ENCODE results near the gene DNMT3A. TPM values are rescaled to one million over a fixed set of nuclear protein-coding genes. Genes with fewer than 3 reads are reported as not detected.

The DNMT3A gene
- total RNA-seq, 1 donor from 2014 or later = 29.5 TPM

GRCh38 chr2:25373269-25373981, 31.7 kb upstream of the DNMT3A start:
- DNase-seq (ENCODE audit: low read depth) = no peak

DNA sequence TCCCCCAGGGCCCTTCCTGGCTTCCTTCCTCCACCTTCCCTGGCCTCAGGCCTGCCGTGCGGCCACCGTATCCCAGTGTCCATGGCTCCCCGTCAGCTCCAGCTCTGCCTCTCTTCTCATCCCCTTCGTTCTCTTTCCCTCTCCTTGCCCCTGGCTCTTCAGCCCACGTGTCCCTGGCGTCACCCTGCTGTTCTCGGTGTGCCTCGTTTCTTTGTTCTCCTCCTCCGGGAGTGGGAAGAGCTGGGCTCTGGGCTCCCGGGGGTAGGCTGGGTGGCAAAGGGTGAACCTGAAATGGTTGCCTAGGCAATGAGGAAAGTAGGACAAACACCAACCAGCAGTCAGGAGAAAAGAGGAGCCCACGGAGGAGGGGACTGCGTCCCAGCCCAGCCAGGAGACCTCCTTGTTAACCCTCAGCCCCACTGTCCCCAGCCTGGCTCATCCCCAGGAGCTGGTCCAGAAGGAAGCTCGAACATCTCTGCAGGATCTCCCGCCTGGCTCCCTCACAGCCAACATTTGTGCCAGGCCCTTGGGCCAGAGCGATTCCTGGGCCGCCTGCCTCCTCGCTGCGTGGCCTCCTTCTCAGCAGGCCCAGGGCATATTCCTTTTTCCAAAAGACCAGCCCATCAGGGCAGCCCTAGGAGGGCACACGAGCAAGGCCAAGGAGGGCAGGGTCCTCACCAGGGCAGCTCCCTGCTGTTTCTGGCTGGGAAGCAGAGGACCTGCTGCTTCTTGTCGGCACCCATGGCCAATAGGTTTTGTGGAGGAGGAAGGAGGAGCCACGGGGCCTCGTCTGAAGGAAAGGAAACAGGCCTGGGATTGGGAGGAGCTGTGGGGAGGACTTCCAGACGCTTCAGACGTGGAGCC, 30.9 kb upstream of the DNMT3A start:
- no peak for DNase-seq (ENCODE audit: low read depth)

DNA sequence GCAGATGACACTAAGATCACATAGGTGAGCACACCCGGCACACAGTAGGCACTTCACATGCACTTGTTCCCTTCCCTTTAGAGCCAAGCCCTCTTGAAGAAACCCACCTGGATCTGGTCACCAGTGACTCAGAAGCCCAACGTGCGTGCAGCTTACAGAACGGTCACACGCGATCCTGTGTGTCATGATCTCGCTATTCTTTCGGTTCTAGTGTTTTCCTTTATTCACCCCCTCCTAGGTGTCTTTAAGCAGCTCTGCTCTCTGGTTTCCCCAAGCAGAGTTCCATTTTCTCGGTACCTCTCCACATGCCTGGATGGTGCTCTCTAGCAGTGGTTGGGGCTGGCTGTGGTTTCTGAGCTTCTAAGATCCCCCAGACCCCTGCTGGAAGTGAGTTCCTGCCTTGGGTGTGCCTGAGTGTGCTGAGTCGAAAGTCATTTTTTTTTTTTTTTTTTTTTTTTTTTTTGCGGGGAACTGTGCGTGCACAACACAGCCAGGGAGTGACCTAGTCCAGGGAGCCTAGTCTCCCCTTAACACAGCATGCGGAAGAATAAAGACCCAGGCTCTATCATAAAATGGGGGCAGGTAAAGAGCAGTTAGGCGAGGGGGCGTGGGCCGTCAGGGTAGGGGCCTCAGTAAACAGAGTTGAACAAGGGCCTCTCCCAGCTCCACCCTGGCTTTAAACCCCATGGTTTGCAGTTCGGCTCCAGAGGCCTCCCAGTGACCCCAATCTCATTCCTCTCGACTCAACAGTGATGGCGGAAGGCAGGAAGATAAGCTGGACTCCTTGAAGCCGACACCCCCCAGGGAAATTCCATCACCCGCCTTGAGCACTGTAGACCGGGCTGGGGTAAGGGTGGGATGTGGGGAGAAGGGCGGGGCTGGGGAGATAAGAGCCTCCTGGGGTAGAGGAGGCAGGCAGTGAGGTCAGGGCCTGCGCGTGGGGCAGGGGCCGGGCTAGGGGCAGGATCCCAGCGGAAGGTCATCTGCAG, 29.8 kb upstream of the DNMT3A start:
- DNase-seq (ENCODE audit: low read depth) = no peak

GRCh38 chr2:25369876-25370275, 28.2 kb upstream of the DNMT3A start:
- DNase-seq (ENCODE audit: low read depth) = no peak

DNA sequence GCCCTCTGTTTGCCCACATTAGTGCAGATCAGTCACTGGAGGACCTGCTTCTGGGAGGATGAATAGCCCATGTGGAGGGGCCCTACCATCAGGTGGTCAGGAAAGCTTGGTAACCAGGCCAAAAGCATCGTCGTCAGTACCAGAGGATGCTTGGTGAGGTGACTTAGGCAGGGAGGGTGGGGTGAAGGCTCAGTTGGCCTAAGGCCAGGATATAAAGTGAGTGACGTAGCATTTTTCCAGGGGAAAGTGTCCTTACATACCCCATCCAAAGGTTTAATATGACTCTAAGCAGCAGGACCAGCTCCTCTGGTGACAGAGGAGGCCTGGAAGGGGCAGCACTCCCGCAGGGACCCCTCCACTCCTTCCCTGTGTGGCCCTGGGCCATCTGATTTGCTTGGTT, 27.7 kb upstream of the DNMT3A start:
- no peak for DNase-seq (ENCODE audit: low read depth)

DNA sequence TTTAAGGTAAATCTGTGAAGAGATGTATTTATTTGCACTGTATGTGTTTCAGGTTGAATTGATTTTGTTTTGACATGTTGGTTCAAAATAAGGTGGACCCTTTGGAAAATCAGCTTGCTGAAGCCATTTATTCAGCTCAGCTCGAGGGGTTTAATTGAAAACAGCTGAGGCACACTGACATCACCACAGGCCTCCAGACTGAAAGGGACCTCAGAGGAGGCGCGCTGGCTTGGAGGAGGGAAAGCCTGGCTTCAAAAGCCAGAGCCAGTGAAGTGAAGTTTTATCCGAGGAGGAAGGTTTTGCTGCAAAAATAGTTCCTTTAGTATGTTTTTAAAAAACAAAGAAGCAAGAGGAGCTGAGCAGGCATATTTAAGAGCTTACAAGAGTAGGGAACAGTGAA, 26.9 kb upstream of the DNMT3A start:
- DNase-seq (ENCODE audit: low read depth) = no peak

- no peak for DNase-seq (ENCODE audit: low read depth)
Measured at GRCh38 chr2:25367296-25367695, 25.6 kb upstream of the DNMT3A start.

- DNase-seq (ENCODE audit: low read depth) = no peak
Measured at GRCh38 chr2:25366629-25367028, 24.9 kb upstream of the DNMT3A start.

GRCh38 chr2:25365241-25365640, 23.5 kb upstream of the DNMT3A start:
- peak; percentile 59 for DNase-seq (ENCODE audit: low read depth)

GRCh38 chr2:25363733-25364132, 22.0 kb upstream of the DNMT3A start:
- no peak for DNase-seq (ENCODE audit: low read depth)

GRCh38 chr2:25362434-25363145, 20.9 kb upstream of the DNMT3A start:
- DNase-seq (ENCODE audit: low read depth) = no peak

DNA sequence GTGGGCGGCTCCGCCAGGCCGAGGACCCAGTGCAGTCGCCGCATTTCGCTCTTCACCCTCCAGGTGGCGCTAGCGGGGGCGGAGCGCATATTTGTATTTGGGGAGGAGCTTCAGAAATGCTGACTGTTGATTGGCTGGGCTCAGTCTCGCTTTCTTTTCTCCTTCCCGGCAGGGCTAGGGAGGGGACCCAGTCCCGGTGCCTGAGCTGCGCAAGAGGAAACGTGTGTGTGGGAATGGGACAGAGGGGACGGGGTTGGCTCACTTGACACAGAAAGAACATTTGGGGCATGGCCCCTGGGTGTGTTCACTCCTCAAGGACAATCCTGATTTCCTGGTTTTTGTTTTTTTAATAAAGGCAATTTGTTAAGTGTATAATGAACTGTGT, 20.3 kb upstream of the DNMT3A start:
- peak; percentile 83 for DNase-seq (ENCODE audit: low read depth)

DNA sequence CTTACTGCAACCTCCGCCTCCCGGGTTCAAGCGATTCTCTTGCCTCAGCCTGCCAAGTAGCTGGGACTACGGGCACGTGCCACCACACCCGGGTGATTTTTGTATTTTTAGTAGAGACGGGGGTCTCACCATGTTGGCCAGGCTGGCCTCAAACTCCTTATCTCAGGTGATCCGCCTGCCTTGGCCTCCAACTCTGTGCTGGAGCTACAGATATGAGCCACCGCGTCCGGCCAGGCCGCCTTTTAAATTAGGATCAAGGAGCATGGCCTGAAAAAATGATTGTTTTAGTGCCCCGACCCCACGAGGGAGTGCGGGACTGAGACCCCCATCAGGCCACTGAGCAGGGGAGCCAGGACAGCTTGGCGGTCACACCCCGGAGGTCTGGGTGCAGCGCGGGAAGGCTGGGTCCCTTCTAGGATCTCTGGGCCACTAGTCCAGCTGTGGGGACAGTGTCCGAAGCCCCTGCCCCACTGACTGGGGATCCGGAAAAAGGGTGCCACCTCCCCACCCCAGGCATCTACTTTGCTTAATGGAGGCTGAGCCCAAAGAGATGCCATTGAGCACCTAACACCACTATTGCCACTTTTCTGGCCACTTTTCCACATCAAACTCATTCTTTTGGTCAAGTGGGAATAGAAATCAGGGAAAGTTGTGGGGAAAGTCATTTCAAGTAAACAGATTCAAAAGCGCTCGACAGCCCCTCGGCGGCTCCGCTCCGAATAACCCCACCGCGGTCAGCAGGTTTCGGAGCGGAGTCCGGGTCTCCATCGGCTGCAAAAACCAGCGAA, 19.7 kb upstream of the DNMT3A start:
- no peak for DNase-seq (ENCODE audit: low read depth)

GRCh38 chr2:25358836-25359235, 17.1 kb upstream of the DNMT3A start:
- no peak for DNase-seq (ENCODE audit: low read depth)

DNA sequence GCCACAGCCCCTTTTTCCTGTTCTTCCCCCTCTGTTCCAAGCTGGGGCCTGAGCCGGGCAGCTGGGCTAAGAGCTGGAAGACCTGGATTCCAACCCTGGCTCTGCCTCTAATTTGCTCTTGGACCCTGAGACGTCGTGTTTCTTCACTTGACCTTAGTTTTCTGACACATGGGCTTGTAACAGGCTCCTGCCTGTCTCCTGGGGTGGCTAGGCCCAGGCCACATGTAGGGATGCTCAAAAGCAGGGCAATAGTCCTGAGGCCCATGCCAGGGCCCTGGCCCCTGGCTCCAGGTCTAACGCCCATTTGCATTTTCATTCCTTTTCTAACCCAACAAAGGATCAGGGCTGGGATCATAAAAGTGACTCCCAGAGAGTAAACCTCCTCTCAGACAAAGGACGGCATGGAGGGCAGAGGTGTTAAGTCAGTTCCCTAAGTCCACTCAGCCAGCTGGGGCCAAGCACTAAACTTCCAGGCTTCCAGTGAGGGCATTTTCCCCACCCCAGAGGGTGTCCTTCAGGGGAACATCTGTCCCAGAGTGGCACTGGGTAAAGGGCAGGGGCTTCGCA, 16.6 kb upstream of the DNMT3A start:
- DNase-seq (ENCODE audit: low read depth) = no peak

- DNase-seq (ENCODE audit: low read depth) = no peak
Measured at GRCh38 chr2:25356088-25356487, 14.4 kb upstream of the DNMT3A start.

DNA sequence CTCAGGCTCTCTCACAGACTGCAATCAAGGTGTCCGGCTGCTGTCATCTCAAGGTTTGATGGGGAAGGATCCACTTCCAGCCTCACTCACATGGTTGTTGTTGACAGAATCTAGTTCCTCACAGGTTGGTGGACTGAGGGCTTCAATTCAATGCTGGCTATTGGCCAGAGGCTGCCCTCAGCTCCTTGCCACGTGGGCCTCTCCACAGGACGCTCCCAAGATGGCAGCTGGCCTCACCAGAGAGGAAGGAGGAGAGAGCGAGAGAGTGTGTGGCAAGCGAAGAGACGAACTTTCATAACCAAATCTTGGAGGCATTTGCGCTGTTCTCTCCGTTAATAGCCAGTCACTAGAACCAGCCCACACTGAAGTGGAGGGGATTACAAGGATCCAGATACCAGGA, 13.5 kb upstream of the DNMT3A start:
- no peak for DNase-seq (ENCODE audit: low read depth)

DNA sequence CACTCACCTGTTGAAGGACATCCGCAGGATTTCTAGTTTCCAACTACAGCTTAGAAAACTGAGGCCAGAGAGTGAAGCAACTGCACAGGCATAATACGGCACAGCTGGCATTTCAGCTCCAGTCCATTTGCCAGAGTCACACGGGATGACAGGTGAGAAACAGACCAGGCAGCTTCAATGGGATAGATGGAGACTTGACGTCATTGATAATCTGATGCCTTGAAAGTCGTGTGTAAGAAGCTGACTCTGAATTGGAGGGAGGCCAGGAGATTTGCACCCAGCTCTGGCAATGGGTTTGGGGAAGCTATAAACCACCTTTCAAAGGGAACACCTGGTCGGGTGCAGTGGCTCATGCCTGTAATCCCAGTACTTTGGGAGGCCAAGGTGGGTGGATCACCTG, 12.4 kb upstream of the DNMT3A start:
- no peak for DNase-seq (ENCODE audit: low read depth)

GRCh38 chr2:25349397-25349796, 7.7 kb upstream of the DNMT3A start:
- DNase-seq (ENCODE audit: low read depth) = peak; percentile 62

DNA sequence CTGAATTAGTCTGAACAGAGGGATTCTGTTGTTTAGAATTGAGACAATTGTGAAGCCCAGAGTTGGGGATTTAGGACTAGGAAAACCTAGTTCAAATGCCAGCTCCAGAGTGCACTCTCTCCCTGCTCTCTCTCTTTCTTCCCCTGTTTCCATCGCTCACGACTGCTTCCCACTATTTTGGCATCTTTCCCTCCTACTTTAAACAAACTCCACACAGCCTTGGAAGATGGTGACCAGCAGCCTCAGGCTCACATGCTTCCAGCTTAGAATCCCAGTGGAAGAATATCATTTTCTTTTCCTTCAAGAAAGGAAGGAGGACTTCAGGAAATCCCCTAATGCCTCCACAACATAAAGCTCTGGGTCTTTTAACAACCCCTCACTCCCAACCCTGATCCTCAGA, 6.1 kb upstream of the DNMT3A start:
- DNase-seq (ENCODE audit: low read depth) = no peak

Measured in renal cortical epithelial cell (primary cell).